Measurements from ENCODE around the gene CKS2.

DNA sequence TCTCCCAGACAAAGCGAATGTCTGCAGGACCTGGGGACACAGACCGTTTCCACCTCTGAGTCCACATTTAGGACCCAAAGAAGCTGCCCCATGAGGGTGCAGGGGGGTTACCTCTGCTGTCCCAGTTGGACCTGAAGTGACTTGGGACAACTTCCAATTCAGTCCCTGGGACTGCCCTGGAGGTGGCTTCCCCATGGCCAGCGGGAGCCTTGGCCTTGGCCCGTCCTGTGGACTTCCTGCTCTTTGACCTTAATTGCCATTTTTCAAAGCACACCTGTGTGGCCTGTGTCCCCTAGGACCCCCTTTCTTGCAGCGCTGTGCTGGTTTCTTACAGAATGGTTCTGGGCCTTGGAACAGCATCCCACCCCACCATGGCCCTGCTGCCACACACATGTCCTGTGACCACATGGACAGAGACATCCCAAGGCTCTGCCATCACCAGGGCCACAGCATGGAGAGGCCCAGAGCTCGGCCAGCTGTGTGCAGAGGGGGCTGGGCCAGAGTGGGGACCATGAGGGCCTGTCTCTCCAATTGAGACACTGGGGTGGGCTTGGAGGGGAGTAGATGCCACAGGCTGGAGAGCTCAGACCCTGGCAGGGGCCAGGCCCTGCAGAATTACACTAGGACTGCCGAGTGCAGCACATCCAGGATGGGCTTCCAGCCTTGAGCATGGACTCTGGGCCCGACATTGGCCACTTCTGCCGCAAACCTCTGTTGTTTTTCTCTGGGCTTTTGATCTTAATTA is 53.1 kb downstream of the CKS2 start:
- TF ChIP-seq POLR2A (IDR thresholded peaks at IDR 0.05): no peak
- TF ChIP-seq, protein P1, sequence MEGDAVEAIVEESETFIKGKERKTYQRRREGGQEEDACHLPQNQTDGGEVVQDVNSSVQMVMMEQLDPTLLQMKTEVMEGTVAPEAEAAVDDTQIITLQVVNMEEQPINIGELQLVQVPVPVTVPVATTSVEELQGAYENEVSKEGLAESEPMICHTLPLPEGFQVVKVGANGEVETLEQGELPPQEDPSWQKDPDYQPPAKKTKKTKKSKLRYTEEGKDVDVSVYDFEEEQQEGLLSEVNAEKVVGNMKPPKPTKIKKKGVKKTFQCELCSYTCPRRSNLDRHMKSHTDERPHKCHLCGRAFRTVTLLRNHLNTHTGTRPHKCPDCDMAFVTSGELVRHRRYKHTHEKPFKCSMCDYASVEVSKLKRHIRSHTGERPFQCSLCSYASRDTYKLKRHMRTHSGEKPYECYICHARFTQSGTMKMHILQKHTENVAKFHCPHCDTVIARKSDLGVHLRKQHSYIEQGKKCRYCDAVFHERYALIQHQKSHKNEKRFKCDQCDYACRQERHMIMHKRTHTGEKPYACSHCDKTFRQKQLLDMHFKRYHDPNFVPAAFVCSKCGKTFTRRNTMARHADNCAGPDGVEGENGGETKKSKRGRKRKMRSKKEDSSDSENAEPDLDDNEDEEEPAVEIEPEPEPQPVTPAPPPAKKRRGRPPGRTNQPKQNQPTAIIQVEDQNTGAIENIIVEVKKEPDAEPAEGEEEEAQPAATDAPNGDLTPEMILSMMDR (IDR thresholded peaks at IDR 0.05): no peak
- no peak for TF ChIP-seq EP300 (IDR thresholded peaks at IDR 0.05)
